ENCODE results near the gene OLA1.

The OLA1 gene

DNA sequence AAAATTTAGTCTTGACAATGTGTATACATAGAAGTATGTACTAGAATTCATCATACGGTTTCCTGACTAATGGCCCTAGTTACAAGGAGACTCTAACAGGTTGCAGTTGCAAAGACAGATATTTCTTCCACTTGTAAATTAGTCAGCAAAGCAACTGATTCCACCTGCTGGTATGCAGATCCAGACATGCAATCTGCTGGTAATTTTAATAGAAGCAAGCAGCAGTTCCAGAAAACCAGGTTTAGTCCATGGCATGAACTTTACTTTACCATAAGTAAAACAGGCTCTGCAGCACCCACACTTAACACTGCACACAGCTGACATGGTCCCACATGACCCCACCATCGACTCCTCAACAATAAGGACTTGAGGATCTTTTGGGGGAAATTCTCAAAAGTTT is 172.3 kb downstream of the OLA1 start:
- TF ChIP-seq, protein P1, sequence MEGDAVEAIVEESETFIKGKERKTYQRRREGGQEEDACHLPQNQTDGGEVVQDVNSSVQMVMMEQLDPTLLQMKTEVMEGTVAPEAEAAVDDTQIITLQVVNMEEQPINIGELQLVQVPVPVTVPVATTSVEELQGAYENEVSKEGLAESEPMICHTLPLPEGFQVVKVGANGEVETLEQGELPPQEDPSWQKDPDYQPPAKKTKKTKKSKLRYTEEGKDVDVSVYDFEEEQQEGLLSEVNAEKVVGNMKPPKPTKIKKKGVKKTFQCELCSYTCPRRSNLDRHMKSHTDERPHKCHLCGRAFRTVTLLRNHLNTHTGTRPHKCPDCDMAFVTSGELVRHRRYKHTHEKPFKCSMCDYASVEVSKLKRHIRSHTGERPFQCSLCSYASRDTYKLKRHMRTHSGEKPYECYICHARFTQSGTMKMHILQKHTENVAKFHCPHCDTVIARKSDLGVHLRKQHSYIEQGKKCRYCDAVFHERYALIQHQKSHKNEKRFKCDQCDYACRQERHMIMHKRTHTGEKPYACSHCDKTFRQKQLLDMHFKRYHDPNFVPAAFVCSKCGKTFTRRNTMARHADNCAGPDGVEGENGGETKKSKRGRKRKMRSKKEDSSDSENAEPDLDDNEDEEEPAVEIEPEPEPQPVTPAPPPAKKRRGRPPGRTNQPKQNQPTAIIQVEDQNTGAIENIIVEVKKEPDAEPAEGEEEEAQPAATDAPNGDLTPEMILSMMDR (IDR thresholded peaks at IDR 0.05) = peak; percentile 26; the same call in 1 of the 2 replicates

DNA sequence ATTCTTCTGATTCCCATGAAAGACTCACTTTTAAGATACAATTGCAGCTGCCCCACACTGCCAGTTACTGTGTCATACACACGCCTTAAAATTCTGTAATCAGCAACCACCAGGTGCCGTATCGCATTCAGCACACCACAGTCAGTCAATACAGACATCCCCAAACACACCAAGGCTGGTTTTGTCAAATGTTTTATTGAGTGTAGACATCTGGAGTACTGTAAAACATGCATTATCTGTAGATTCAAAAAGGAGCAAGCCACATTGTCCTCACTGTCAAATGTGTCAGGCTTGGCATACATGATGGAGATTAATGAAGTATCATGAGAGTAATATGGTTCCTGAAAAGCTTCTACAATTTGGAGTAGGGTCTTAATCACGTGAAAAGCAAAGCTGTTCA is 173.5 kb downstream of the OLA1 start:
- TF ChIP-seq, protein P1 (IDR thresholded peaks at IDR 0.05) = no peak

DNA sequence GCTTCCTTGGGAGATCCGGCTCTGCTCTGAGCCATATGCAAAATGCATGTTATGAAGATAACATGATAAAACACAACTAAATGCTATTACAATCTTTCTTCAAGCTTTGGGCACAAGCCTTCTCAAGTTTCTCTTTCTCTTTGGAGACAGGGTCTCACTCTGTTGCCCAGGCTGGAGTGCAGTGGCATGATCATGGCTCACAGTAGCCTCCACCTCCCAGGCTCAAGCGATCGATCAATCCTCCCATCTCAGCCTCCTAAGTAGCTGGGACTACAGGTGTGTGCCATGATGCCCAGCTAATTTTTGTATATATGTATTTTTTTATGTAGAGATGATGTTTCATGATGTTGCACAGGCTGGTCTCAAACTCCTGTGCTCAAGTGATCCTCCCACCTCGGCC is 175.5 kb downstream of the OLA1 start:
- TF ChIP-seq, protein P1 (IDR thresholded peaks at IDR 0.05) = no peak

DNA sequence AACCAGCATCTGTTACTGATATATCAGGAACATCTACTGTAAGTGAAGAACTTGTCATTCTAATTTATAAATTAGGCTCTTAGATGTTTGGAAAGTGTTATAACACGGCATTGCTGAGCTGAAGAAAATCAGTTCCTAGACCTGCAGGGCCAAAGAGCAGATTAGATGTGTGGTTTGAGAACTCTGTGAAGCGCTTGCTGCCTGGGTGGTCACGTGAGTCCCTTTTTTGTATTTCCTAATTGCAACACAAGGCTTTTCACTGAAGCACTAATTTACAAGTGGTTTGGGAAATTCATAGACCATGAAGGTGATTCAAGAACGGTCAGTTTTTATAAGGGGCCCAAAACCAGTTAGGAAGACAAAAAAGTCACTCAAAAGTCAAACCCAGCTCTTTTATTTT is 176.3 kb downstream of the OLA1 start:
- TF ChIP-seq, protein P1 (IDR thresholded peaks at IDR 0.05) = no peak

DNA sequence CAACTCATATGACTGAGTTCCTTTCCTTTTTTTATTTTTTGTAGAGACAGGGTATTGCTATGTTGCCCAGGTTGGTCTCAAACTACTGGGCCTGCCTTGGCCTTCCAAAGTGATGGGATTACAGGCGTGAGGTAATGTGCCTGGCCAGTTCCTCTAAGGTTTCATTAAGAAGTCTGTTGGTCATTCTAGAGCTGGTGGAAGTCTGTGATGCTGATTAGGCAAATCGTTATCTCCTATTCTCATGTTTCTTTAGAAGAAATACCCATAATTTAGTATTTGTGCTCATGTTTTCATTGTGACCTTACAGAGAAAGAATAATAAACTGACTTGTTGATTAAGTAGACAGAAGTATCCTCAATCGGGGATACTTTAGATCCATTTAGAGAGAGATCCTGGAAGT is 177.0 kb downstream of the OLA1 start:
- TF ChIP-seq, protein P1 (IDR thresholded peaks at IDR 0.05) = no peak

DNA sequence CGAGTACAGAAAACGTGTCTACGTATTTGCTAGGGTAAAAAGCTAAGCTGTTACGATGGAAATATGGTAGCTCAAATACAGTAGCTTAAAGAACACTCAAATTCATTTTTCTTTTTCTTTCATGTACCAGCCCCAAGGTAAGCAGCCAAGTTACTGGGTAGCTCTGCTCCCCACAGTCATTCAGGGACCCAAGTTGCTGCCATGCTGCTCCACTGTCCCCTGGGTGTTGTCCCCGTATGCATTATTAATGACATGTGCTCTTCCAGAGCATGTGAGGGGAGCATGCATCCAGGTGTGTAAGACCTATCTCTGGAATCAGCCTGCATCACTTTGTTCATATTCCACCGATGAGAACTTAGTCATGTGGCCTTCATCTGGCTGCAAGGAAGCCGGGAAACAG is 178.1 kb downstream of the OLA1 start:
- TF ChIP-seq, protein P1 (IDR thresholded peaks at IDR 0.05) = no peak

DNA sequence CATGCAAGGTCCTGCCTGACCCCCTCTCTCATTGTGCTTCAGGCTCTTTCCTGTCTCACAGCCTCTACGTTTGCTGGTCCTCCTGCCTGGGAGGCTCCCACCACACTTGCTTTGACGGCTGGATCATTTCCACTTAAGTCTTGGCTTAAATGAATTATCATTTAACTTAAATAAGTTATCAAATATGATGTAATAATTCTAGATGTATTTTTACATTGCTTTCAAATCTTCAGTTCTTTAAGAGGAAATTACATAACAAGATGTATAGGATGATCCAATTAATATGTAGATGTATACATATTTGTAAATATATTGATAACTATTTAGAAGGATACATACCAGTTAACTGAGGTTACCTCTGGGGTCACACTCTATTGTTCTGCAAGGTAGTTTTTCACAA is 180.5 kb downstream of the OLA1 start:
- TF ChIP-seq, protein P1 (IDR thresholded peaks at IDR 0.05) = no peak

DNA sequence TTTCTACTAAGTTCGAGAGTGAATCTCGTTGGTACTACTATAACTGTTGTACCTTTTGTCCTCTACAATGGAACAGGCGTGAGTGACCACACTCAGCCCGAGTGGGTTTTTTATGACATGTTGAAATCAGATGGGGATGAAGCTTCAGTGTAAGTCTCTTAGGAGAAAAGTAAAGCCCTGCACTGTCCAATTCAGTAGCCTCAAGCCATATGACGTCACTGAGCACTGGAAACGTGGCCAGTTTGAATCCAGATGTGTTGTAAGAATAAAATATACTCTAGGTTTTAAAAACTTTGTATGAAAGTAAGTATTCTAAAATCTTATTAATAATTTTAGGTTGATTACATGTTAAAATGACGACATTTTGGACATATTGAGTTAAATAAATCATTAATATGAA is 181.5 kb downstream of the OLA1 start:
- TF ChIP-seq, protein P1 (IDR thresholded peaks at IDR 0.05) = no peak
